HG03342 (cell line): ENCODE measurements around the gene PTPN3.

Experiments
- ATAC-seq: cut with Tn5 transposase; IDR thresholded peaks from one replicate; pipeline ENCODE4 v1.9.1; 2021; ENCODE audit warnings: mild to moderate bottlenecking, moderate library complexity; ENCODE audit not compliant: unreplicated experiment

PTPN3 gene

DNA sequence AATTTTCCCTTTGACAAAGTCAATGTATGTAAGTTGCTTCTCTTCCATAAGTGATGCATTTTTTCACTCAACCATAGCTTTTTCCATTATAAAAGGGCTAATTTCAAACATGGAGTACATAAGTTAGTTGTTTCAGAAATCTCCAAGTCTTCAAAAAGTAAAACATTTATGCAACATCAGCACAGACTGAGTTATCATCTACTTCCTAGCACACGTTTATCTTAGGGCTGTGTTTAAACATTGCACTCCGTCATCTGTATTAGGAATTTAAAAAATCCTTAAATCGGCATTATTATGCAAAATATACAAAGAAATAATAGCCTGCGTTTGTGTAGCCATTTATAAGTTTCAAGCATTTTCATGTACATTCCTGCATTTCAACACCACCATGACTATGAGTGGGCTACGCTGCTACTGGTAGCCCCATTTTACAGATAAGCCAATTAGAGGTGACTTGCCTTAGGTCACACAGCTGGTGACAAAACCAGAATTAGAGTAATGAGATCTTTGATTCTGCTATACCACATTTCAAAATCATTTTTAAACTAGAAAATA lies 43.4 kb downstream of the PTPN3 start:
- no peak for ATAC-seq

DNA sequence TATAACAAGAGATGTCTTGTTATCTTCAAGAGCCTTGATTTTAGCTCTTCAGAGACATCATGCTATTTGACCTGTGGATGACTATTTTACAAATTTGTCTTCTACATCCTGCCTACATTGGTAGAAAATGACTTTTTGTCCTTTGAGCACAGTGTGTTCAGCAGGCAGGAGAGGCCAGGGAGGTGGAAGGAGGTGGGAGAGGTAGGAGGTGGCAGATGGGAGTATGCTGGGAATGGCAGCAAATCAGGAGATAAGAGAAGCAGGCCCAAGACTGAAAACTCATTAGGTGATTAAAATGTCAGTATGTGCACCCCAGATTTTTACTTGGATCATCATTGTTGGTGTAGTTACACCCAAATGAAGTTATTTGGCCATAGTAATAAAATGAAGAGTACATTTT lies 44.1 kb downstream of the PTPN3 start:
- no peak for ATAC-seq

DNA sequence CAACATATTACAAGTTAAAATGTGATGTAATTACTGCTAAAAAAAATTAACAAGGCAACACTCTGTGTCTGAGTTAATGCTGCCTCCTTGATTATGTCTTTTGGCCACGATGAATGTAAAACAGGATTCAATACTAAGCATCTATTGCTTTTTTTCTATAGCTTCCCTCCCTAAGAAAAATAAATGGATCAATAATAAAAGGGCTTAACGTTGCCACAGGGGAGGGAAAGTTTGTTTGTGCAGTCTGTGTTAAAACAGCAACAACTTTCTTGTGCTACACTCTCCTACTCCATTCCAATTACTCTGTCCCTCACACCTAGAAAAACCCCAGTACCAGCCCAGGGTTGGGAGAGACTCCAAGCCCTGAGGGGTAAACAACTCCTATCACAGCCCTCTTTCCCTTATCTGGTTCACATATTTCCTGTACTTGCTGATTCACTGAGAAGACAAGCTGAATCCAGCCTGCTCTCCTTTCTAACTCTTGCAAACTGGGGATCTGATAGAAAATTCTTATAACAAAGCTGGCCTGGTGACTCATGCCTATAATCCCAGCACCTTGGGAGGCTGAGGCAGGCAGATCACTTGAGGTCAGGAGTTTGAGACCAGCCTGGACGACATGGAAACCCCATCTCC lies 44.8 kb downstream of the PTPN3 start:
- no peak for ATAC-seq

DNA sequence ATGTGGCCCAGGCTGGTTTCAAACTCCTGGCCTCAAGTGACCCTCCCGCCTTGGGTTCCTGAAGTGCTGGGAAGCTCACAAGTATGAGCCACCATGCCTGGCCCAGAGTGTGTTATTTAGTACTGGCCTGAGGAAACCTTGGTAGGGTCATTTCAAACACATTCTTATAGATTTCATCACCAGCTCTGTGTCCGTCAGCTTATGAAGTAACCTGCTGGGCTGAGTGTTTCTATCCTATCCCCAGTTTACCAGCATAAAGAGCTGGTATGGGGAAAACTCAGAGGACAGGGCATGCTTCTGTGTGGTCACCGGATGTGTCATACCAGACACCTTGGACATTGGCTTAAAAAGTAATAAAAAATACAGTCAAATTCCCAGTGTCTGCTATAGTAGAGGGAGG lies 45.3 kb downstream of the PTPN3 start:
- ATAC-seq = no peak

DNA sequence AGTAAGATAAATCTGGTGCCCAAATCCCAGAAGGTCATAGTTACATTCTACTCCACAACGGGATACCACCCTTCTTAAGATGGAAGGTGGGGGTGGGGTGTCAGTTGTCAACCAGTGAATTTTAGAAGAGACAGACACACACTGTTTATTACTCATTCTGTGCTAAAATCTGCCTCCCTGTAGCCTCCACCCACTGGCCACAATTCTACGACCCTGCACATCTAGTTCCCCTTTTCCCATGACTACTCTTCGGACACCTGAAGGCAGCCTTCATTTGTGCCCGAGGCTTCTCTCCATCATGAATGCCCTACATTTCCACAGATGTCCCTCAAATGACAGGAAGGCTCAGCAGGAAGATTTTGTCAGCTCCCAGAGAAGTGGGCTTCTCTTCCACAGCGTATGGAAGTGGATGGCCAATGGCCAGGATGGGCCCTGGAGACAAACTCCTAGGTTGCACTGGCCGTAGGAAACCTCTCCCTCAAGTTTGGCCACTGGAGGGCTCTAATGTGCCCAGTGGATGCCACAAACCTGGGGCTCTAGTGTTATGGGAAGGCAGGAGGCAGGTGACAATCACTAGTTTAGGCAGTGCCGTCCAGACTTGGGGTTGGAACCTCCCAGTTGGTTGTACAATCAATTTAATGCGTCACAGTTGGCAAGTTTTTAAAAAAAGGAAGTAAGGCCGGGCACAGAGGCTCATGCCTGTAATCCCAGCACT lies 46.6 kb downstream of the PTPN3 start:
- ATAC-seq = no peak

DNA sequence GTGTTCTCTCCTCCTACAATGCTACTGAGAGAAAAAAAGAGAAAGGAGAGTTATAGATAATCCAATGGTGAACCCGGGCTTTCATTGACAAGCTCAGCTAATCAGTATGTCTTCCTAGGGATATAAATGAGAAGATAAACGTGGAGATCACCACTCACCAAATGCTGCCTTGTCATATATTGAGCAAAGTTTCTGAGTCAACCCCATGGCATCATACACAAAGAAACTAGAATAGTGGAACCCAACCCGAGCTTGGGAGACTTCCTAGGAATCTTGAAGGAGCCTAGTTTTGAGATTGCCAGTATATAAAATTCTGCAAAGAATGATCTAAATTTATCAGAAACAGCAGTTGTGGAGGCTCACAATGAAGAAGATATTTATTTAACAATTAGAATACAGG lies 47.8 kb downstream of the PTPN3 start:
- no peak for ATAC-seq

DNA sequence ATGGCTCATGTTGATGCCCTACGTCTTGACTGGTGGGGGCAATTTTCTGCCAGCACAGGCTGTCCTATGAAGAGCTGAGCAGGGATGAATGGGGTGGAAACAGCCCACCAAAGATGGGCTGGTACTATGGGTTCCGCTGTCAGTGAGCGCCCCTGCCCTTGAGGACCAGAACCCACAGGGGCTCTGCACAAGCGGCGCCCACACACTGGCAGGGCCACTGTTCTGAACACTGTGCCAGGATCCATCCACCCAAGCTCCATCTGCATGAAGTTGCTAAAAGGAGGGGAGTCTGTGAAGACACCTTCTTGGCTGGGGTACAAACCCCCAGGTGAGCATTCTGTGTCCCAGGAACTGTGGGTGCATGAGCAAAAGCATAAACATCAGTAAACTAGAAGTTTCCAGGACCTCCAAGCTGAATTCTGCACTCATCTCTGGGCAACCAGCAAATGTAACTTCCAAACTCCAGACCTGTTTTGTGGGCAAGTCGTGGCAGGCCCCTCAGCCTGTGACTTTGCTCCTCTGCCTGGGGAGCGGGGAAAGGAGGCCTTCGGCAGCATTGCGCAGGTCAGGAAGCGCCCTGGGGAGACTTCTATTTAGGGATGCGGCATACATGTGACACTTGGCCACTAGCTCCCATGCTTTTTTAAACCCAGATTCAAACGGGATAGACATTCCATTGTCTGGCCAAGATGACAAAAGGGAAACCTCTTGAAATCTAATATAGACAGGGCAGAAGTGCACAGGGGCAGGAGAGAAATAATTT lies 48.9 kb downstream of the PTPN3 start:
- ATAC-seq = no peak

DNA sequence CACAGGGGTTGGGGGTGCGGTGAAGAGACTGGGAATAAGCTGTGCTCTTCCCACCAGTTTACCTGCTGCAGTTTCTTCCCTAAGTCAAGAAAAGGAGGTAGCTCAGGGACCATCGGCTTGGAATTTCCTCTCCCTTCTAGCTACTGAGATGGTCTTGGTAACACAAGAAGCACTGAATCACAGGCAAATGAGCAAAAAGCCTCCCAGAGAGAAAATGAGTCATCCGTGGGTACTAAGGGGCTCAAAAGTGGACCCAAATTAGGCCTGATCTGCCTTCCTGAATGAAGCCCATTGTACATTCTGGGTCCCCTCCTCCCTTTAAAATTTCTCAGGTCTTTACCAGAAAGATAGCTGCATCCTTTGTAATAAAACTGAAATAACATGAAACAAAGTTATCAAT lies 49.9 kb downstream of the PTPN3 start:
- ATAC-seq = no peak

DNA sequence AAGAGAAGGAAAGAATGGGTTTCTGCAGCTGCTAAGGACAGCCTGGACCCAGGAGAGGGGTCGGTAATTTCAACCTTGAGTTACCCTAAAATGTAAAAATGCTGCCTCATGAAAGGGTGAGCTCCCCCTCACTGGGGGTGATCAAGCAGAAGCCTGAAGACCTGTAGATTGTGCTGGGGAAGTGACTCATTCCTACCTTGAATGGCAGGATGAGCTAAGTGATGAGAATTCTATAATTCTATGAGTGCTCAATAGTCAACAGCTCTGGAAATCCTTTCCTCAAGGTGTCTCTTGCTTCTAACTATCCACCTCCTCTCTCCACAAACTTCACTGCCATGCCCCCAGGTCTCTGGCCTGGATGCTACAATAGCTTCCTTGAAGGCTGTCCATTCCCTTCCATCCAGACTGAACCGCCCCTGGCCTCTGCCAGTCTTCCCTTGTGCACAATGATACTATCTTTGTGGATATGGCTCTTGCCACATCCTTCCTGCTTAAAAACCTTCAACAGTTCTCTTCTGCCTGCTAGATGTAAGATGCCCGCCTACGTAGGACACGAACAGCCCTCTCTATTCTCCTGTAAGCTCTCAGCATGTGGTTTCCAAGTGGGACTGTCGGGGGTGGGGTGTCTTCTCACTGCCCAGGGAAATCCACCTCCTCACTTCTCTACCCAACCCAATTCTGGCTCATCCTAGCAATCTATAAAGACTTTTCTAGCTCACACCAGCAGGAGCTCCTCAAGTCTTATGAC lies 50.6 kb downstream of the PTPN3 start:
- no peak for ATAC-seq

DNA sequence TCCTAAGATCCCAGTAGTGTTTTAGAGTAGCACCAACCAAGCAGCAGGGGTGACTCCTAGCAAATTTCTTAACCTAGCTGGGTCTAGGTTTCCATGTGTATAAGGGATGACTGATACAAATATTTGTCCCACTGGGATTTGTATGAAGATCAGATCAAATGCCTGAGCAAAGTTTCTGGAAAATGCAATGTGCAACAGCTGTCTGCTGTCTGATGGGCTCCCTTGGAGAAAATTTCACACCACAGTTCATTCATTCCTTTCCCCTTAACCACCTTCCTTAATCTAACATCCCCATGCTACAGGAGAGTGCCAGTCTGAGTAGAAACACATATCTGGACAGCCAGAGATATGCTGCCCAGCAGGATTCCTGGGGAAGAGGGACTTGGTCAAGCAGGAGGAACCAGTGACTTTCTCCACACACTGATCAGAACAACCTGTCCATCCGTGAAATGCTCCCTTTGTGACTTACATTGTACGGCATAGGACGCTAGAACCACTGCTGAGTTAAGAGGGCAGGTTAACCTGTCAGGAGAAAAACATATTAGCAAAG lies 53.3 kb downstream of the PTPN3 start:
- ATAC-seq = no peak

DNA sequence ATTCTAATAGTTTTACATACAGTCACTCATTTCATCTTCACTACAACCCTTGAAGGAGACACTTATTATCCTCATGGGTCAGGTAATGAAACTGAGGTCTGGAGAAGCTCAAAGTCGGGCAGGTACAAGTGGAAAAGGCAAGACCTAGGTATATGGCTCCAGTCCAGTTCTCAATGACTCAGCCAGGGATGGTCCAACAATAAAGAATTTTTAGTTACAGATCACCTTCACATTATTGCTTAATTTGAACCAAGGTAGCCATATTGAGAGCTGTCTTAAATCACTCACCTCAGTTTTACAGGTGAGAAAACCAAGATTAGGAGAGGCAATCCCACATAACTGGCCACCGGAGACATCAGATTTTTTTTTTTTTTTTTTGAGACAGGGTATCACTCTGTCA lies 55.4 kb downstream of the PTPN3 start:
- no peak for ATAC-seq

DNA sequence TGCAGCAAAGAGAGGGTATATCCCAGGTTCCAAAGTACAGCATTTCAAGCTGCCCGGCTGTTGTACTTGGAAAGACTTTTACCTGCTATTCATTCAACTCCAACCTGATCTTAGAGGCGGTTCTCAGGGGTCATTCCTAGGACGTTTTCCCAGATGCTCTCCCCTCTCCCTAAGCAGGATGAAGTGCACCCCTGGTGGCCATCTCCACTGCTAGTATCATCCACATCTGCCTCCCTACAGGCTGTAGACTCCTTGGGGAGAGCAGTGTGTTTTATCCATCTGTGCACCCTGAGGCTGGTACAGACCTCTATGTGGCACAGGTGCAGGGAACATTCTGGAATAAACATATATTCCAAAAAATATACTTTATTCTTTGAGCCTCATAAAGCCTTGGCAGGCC lies 56.8 kb downstream of the PTPN3 start:
- no peak for ATAC-seq

DNA sequence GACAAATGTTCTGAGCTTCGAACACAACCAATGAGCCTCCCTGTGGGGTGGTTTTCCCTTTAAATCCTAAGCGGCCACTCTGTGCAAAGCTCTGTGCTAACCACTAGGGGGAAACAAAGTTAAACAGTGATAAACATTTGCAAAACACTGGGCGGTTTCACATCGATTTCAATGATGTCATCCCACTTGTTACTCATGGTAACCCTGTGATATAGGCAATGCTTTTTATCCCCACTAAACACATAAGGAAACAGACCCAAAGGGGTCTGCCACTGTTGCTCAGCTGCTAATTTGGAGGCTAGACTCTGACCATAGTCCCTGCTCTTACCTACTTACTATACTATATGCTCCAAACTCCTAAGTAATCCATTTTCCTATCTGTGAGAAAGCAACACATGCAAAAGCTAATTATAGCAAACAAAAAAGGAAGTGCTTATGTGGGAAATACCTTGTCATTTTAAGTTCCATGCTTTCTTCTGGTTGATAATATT lies 57.3 kb downstream of the PTPN3 start:
- peak; percentile 96 for ATAC-seq

DNA sequence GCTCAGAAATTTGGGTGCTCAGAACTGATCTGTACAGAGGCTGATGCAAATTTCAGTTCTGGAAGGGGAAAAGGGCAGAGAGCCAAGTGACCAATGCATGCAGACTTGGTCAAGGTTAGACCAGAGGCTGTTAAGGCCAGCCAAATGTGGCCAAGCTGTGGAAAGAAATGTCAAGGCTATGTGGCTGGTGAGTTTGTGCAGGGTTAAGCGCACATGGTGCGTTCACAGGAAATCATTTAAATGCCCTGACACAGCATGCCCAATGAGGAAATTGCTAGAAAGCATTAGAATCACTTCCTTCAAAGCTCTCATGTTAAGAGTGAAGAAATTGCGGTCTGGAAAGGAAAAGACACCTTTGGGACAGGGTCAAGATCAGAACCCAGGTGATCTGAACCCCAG lies 58.0 kb downstream of the PTPN3 start:
- peak; percentile 33 for ATAC-seq

DNA sequence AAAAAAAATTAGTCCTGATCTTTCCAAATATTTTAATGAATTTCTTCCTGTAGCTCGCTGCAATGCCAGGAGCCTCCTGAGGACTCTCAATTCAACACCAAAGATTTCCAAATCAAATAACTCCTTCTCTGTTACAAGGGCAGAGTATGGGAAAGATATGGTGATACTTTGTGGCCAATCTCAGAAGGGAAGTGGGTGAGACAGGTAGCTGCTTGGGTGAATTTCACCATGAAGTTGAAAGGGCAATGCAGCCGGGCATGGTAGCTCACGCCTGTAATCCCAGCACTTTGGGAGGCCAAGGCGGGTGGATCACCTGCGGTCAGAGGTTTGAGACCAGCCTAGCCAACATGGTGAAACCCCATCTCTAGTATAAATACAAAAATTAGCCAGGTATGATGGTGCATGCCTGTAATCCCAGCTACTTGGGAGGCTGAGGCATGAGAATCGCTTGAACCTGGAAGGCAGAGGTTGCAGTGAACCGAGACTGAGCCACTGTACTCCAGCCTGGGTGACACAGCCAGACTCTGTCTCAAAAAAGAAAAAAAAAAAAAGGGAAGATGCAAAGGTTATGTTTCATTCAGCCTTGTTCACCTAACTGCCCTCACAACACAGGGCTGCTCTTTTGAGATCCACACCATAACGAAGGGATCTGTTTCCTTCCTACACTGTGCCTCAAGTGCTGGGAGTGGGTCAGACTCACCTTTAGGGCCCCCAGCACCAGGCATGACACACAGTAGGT lies 58.6 kb downstream of the PTPN3 start:
- no peak for ATAC-seq

DNA sequence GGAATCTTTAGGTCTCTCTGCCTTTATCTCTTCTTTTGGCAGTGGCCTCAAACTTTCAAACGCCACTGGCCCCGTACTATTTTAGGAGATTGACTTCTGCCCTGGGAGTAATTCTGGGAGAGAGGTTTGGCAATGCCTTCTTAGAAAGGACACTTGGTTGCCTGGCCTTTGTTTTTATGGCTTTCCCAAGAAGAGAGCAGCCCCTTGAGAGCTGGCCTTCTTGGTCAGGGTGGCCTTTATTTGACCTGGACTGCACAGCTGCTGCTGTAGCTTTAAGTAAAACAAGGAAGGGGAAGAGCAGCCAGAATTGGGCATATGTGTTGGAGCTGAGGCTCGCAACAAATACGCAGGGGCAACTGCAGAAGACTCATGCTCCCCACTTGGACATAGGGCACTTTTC lies 60.8 kb downstream of the PTPN3 start:
- ATAC-seq = no peak

DNA sequence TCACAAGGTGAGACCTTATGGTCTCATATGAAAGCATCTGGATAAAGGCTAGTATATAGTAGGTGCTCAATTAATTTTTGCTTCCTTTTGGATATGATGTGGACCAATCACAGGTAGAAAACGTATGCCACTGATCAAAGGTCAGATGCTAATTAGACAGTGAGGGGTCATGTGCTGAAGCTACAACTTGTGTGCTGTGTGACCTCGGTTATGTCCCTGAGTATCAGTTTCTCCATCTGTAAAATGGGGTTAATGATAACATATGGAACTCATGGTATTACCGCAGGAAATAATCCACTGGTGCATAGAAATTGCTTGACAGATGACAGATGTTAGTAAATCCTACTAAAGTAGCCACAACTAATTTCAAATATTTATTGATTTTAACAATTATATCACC lies 62.0 kb downstream of the PTPN3 start:
- ATAC-seq = no peak

DNA sequence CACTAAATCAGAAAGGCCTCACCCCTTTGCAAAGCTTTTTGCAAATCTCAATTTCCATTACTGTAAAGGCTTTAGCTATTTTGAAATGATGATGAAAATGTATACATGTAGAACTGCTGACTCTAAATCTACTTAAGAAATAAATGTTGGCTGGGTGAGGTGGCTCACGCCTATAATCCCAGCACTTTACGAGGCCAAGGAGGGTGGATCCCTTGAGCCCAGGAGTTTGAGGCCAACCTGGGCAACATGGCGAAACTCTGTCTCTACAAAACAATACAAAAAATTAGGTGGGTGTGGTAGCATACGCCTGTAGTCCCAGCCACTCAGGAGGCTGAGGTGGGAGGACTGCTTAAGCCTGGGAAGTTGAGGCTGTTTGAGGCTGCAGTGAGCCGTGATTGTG lies 64.6 kb downstream of the PTPN3 start:
- no peak for ATAC-seq

DNA sequence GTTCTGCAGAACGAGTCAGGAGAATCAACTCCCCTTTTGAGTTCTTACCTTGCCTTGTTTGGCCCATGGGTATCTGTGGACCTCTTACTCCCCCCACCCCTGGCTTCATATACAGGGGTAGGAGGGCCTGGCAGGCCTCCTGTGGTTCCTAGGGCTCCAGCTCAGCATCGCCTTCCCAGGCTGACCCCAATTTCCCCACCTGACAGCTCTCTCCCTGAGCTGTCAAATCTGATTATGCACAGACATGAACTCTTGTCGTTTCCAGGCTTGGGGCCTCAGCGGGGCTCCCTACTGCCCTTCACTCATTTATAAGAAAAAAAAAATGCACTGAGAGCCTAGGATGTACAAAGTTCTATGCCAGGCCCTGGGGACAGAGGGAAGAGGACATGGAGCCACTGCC lies 67.9 kb downstream of the PTPN3 start:
- ATAC-seq = no peak

DNA sequence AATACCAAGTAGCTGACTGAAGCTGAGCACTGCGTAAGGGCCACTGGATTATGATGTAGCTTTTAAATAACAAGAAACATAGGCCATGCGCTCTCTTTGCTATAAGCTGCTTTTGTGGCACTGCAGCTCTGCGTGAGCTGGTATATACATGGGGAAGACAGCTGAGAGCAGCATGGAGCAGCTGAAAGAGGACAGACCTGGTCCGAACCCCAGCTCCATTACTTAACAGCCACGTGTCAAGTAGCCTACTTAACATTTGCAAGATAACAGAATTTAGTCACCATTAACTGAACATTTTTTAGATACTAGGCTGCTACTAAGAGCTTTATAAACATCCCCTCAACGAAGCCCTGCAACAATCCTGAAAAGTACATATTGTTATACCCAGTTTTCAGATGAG lies 69.3 kb downstream of the PTPN3 start:
- no peak for ATAC-seq
